ENCODE results near the gene APEX2.

DNA sequence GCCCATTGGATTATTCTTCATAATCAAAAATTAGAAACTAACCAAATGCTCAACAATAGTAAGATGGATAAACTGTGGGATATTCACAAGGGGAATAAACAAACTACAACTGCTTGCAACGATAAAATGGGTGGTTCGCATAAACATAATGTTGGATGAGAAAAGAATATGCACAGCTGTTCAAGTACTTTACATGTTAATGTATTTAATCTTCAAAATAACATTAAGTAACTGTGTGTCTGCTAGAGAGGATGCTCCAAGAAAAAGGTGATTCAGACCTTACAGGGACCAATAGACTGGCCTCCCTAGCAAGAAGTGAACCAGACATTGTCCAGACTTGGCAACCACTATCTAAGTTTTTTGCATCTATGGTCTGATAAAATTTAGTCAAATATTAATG lies 8.5 kb upstream of the APEX2 start:
- TF ChIP-seq, protein P1, sequence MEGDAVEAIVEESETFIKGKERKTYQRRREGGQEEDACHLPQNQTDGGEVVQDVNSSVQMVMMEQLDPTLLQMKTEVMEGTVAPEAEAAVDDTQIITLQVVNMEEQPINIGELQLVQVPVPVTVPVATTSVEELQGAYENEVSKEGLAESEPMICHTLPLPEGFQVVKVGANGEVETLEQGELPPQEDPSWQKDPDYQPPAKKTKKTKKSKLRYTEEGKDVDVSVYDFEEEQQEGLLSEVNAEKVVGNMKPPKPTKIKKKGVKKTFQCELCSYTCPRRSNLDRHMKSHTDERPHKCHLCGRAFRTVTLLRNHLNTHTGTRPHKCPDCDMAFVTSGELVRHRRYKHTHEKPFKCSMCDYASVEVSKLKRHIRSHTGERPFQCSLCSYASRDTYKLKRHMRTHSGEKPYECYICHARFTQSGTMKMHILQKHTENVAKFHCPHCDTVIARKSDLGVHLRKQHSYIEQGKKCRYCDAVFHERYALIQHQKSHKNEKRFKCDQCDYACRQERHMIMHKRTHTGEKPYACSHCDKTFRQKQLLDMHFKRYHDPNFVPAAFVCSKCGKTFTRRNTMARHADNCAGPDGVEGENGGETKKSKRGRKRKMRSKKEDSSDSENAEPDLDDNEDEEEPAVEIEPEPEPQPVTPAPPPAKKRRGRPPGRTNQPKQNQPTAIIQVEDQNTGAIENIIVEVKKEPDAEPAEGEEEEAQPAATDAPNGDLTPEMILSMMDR (IDR thresholded peaks at IDR 0.05), result no peak
- no peak for TF ChIP-seq POLR2AphosphoS5 (IDR thresholded peaks at IDR 0.05)
- no peak for TF ChIP-seq EP300 (IDR thresholded peaks at IDR 0.05)
